ENCODE results near the gene SUN1.

DNA sequence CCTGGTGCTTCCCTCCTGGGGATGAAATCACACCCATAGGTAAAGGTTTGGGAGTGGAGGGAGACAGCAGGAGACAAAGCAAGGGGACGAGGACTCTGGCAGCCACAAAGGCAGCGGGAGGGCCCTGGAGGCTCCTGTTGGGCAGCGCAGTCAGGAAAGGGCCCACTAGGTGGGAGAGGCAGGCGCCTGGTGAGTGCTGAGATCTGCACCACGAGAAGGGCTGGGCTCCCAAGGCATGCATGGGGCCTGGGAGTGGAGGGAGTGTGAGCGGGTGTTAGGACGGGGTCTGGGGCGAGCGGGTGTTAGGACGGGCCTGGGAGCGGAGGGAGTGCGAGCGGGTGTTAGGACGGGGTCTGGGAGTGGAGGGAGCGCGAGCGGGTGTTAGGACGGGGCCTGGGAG, 57.1 kb downstream of the SUN1 start:
- TF ChIP-seq, protein P1, sequence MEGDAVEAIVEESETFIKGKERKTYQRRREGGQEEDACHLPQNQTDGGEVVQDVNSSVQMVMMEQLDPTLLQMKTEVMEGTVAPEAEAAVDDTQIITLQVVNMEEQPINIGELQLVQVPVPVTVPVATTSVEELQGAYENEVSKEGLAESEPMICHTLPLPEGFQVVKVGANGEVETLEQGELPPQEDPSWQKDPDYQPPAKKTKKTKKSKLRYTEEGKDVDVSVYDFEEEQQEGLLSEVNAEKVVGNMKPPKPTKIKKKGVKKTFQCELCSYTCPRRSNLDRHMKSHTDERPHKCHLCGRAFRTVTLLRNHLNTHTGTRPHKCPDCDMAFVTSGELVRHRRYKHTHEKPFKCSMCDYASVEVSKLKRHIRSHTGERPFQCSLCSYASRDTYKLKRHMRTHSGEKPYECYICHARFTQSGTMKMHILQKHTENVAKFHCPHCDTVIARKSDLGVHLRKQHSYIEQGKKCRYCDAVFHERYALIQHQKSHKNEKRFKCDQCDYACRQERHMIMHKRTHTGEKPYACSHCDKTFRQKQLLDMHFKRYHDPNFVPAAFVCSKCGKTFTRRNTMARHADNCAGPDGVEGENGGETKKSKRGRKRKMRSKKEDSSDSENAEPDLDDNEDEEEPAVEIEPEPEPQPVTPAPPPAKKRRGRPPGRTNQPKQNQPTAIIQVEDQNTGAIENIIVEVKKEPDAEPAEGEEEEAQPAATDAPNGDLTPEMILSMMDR (IDR thresholded peaks at IDR 0.05): no peak
- no peak for TF ChIP-seq POLR2A (IDR thresholded peaks at IDR 0.05)
